PC-9 (cell line): Measurements from ENCODE around the gene SLAMF1. TPM values are rescaled to one million over a fixed set of nuclear protein-coding genes. Genes with fewer than 3 reads are reported as not detected.

ENCODE experiments used
- BruUV-seq: library from RNA; stranded (reverse); fragments of 400-500 nt; replicated peaks from 2 replicates; lab custom pipeline; 2021; lab: Mats Ljungman, UMichigan
- CTCF ChIA-PET: fragments of 300-600 bp; sonication (Branson Sonifier 250); formaldehyde crosslinking; loops from one replicate; lab custom pipeline; 2022; ENCODE audit warnings: antibody characterized with exemption; lab: Charles Lee
- POLR2A ChIA-PET: fragments of 300-600 bp; sonication (Branson Sonifier 250); formaldehyde crosslinking; loops from one replicate; lab custom pipeline; 2022; ENCODE audit warnings: antibody characterized with exemption; ENCODE audit not compliant: unreplicated experiment; lab: Charles Lee
- DNase-seq, 2 experiments: peaks; one replicate each; pipeline versions ENCODE4 v3.0.0 to v3.0.0-alpha.2; 2015 to 2022; ENCODE audit warnings: mixed read lengths in 1 of 2
- H2AFZ ChIP-seq: fragments of 200-600 bp; sonication (generic); 2 replicates; pipeline ENCODE4 v1.8.1; 2017; ENCODE audit warnings: antibody characterized with exemption
- H3F3A ChIP-seq: fragments of 200-600 bp; sonication (generic); 2 replicates; pipeline ENCODE4 v1.8.1; 2017; ENCODE audit warnings: antibody characterized with exemption, mild to moderate bottlenecking, low read depth; ENCODE audit not compliant: insufficient read depth
- H3K27ac ChIP-seq: fragments of 200-600 bp; sonication (generic); 2 replicates; pipeline ENCODE4 v1.6.1; 2016; ENCODE audit warnings: mixed run types
- H3K27me3 ChIP-seq: fragments of 200-600 bp; sonication (generic); 2 replicates; pipeline ENCODE4 v1.6.1; 2016; ENCODE audit warnings: low read depth, mixed run types; ENCODE audit not compliant: insufficient read depth
- H3K36me3 ChIP-seq: fragments of 200-600 bp; sonication (generic); 2 replicates; pipeline ENCODE4 v1.6.1; 2016; ENCODE audit warnings: low read depth, mixed run types
- H3K4me1 ChIP-seq: fragments of 200-600 bp; sonication (generic); replicated peaks from 2 replicates; pipeline ENCODE4 v1.6.1; 2016; ENCODE audit warnings: mixed run types; ENCODE audit not compliant: insufficient read depth
- H3K4me2 ChIP-seq: fragments of 200-600 bp; sonication (generic); 2 replicates; pipeline ENCODE4 v1.6.1; 2017; ENCODE audit warnings: mixed run types
- H3K4me3 ChIP-seq: fragments of 200-600 bp; sonication (generic); 2 replicates; pipeline ENCODE4 v1.6.1; 2016; ENCODE audit warnings: mixed run types
- H3K79me2 ChIP-seq: fragments of 200-600 bp; sonication (generic); 2 replicates; pipeline ENCODE4 v1.6.1; 2017; ENCODE audit warnings: low read depth, mixed run types
- H3K9me2 ChIP-seq: fragments of 200-600 bp; sonication (generic); 2 replicates; pipeline ENCODE4 v1.8.1; 2017; ENCODE audit warnings: mild to moderate bottlenecking; ENCODE audit not compliant: insufficient read depth
- H3K9me3 ChIP-seq: fragments of 200-600 bp; sonication (generic); 2 replicates; pipeline ENCODE4 v1.8.1; 2016; ENCODE audit warnings: low read depth; ENCODE audit not compliant: insufficient read depth
- H4K20me1 ChIP-seq: fragments of 200-600 bp; sonication (generic); 2 replicates; pipeline ENCODE4 v1.8.1; 2017; ENCODE audit not compliant: insufficient read depth
- CTCF ChIP-seq: fragments of 200-600 bp; sonication (generic); conservative IDR thresholded peaks from 2 replicates; pipeline ENCODE4 v1.6.1; 2017; ENCODE audit warnings: mixed run types, antibody characterized with exemption, mild to moderate bottlenecking, moderate library complexity
- EZH2 ChIP-seq: fragments of 200-600 bp; sonication (generic); IDR thresholded peaks from 2 replicates; pipeline ENCODE4 v1.8.0; 2017; ENCODE audit warnings: antibody characterized with exemption, low read depth
- intact Hi-C: fragments of 100-400 bp; cut with micrococcal nuclease; formaldehyde crosslinking; loops from one replicate; pipeline ENCODE4 v1.10.0; 2022; ENCODE audit not compliant: unreplicated experiment
- total RNA-seq: library from RNA; stranded (reverse); gene quantifications from 2 replicates; pipeline ENCODE4 v1.2.3, GENCODE V29; 2021

SLAMF1 gene
- total RNA-seq, 1 experiment from 2014 or later, result not detected

- TF ChIP-seq CTCF, result no peak
- TF ChIP-seq EZH2, result no peak
- BruUV-seq, result no TSS peak
- H3K36me3 ChIP-seq, result no peaks in the 10 kb centered on the region
- H3K4me1 ChIP-seq, result no peaks in the 10 kb centered on the region
- no peak overlapping the region for H2AFZ ChIP-seq
- DNase-seq, result no peak
- H3K4me3 ChIP-seq, result no peak overlapping the region
- no peak overlapping the region for H3K4me2 ChIP-seq
- intact Hi-C loops, result no loop called here
- no peaks in the 10 kb centered on the region for H3K9me3 ChIP-seq
- H3K27ac ChIP-seq, result no peak overlapping the region
- H3F3A ChIP-seq, result no peaks in the 10 kb centered on the region
- CTCF ChIA-PET, result no interaction called here
- no peaks in the 10 kb centered on the region for H4K20me1 ChIP-seq
- no peaks in the 10 kb centered on the region for H3K79me2 ChIP-seq
- H3K9me2 ChIP-seq, result no peaks in the 10 kb centered on the region
- POLR2A ChIA-PET, result no interaction called here
- peaks cover 58% of the 10 kb centered on the region for H3K27me3 ChIP-seq
Observed at GRCh38 chr1:160637065-160637464, 9.8 kb downstream of the SLAMF1 start.

- Histone ChIP-seq H2AFZ (no peak overlapping the region), H3K9me3 (no peaks in the 10 kb centered on the region), H3K36me3 (no peaks in the 10 kb centered on the region), H3K4me2 (no peak overlapping the region), H3K27me3 (peaks cover 62% of the 10 kb centered on the region), H3K79me2 (no peaks in the 10 kb centered on the region), H3K27ac (no peak overlapping the region), H3K9me2 (no peaks in the 10 kb centered on the region), H3F3A (no peaks in the 10 kb centered on the region), H4K20me1 (no peaks in the 10 kb centered on the region), H3K4me1 (no peaks in the 10 kb centered on the region), H3K4me3 (no peak overlapping the region)
- no peak for TF ChIP-seq EZH2
- no peak for TF ChIP-seq CTCF
- POLR2A ChIA-PET, result no interaction called here
- no peak for DNase-seq
- no TSS peak for BruUV-seq
- CTCF ChIA-PET, result no interaction called here
- intact Hi-C loops, result no loop called here
Observed at GRCh38 chr1:160636547-160636946, 10.3 kb downstream of the SLAMF1 start.

- no peaks in the 10 kb centered on the region for H3K79me2 ChIP-seq
- BruUV-seq, result no TSS peak
- no peak overlapping the region for H3K27ac ChIP-seq
- H3K4me1 ChIP-seq, result no peaks in the 10 kb centered on the region
- H3K27me3 ChIP-seq, result peaks cover 63% of the 10 kb centered on the region
- DNase-seq, result no peak
- TF ChIP-seq CTCF (no peak), EZH2 (no peak)
- no peaks in the 10 kb centered on the region for H4K20me1 ChIP-seq
- no peak overlapping the region for H2AFZ ChIP-seq
- intact Hi-C loops, result no loop called here
- CTCF ChIA-PET, result no interaction called here
- H3K4me3 ChIP-seq, result no peak overlapping the region
- H3F3A ChIP-seq, result no peaks in the 10 kb centered on the region
- H3K4me2 ChIP-seq, result no peak overlapping the region
- H3K9me2 ChIP-seq, result no peaks in the 10 kb centered on the region
- POLR2A ChIA-PET, result no interaction called here
- H3K36me3 ChIP-seq, result no peaks in the 10 kb centered on the region
- no peaks in the 10 kb centered on the region for H3K9me3 ChIP-seq
Observed at GRCh38 chr1:160636076-160636475, 10.8 kb downstream of the SLAMF1 start.
